Right lung (tissue), 5 donors: ENCODE measurements around the gene PPP2R2C. TPM values are rescaled to one million over a fixed set of nuclear protein-coding genes. Genes with fewer than 3 reads are reported as not detected.

Source experiments
- DNase-seq, 2 donors: peaks; one replicate each; pipeline ENCODE4 v3.0.0-alpha.2; 2013
- polyA plus RNA-seq, 5 donors: library from polyadenylated mRNA; unstranded; fragments of 120-200 nt; gene quantifications; one replicate each; pipeline versions ENCODE4 v1.2.1 to v1.2.3, GENCODE V29; 2013; ENCODE audit warnings: inconsistent platforms in 1 of 5, low replicate concordance in 1 of 5; ENCODE audit not compliant: insufficient read length in 5 of 5, insufficient read depth in 1 of 5

PPP2R2C gene
- polyA plus RNA-seq, 5 donors = 0.22 to 0.53 (median 0.28) TPM

- DNase-seq = peak in 1 of 2 donors; percentile 25
Measured at GRCh38 chr4:6272863-6273660, 199.4 kb downstream of the PPP2R2C start.

- DNase-seq = peak in 1 of 2 donors; percentile 19
Measured at GRCh38 chr4:6271701-6272465, 200.5 kb downstream of the PPP2R2C start.

- DNase-seq = no peak
Measured at GRCh38 chr4:6271206-6271605, 201.2 kb downstream of the PPP2R2C start.

- no peak for DNase-seq
Measured at GRCh38 chr4:6270636-6271121, 201.7 kb downstream of the PPP2R2C start.

Other genes starting within 250 kb of the PPP2R2C start
- 10 to 100 TPM; 28.7 to 44.5 (median 38.5) TPM for gene WFS1, start 202.8 kb downstream of the PPP2R2C start, polyA plus RNA-seq
- gene MAN2B2, start 102.6 kb upstream of the PPP2R2C start, polyA plus RNA-seq = 10 to 100 TPM; 12.3 to 18.1 (median 15.9) TPM
- gene MRFAP1, start 168.1 kb upstream of the PPP2R2C start, polyA plus RNA-seq = 100 to 1,000 TPM; 356 to 393 (median 381) TPM
- 1 to 10 TPM; 2.4 to 5.3 (median 3.7) TPM for gene S100P, start 221.3 kb upstream of the PPP2R2C start, polyA plus RNA-seq
- gene MRFAP1L1, start 237.3 kb upstream of the PPP2R2C start, polyA plus RNA-seq = 100 to 1,000 TPM; 109 to 142 (median 117) TPM
- 10 to 100 TPM in 3 of 5 donors, 1 to 10 TPM in 2; 8.0 to 13.3 (median 10.8) TPM for gene BLOC1S4, start 243.6 kb upstream of the PPP2R2C start, polyA plus RNA-seq